ENCODE data around the gene PUSL1.
"Not testable (repeated sequence)": the region's sequence is repeated elsewhere in the genome, so short reads cannot be mapped to it uniquely, and the experiment has no call there.

Gene PUSL1

DNA sequence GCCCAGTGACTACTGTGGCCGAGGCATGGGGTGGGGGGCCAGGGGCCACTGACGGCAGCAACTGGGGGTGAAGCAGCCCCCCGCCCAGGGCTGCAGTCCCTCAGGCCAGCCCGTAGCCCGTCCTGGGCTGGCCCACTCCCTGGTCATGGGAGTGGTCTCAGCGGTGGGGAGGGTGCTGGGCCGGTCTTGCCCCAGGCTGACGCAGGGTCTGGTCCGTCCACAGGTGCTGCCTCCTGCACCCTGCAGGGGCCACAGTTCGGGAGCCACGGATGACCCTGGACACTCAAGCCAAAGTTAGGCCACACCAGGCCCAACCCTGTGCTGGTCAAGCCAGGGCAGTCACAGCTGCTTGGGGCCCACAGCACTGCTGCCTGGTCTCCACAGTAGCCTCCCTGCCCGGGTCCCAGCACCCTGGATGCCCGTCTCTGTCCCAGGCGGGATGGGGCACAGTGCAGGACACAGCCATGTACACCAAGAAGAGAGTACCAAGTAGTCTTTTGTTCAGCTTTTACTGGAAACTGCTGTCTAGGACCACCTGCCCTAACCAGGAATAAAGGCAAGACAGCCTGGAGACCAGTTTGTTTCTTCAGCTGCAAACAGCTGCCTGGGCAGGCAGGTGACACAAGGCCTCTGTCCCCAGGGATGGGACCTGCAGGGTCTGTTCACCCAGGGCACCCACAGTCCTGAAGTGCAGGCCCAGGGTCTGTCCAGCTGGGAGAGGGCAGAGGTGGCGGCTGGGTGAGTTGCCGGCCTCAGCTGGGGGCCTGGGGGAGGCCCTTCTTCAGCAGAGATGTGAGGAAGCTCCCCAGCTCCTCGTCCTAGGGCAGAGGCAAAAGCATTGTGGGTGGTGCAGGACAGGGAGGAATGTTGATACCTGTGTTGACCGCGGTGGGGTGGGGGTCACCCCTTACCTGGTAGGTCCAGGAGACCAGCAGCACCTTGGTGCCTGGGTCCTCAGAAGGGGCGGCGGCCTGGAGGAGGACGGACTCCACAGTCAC lies 3.0 kb downstream of the PUSL1 start:
- TF ChIP-seq CTCF (conservative IDR thresholded peaks at IDR 0.05; ENCODE audit: low read depth, low read length): no peak
- DNase-seq (ENCODE audit: low read depth): no peak
- H3K4me3 ChIP-seq (ENCODE audit: low read length): no peak overlapping the region

DNA sequence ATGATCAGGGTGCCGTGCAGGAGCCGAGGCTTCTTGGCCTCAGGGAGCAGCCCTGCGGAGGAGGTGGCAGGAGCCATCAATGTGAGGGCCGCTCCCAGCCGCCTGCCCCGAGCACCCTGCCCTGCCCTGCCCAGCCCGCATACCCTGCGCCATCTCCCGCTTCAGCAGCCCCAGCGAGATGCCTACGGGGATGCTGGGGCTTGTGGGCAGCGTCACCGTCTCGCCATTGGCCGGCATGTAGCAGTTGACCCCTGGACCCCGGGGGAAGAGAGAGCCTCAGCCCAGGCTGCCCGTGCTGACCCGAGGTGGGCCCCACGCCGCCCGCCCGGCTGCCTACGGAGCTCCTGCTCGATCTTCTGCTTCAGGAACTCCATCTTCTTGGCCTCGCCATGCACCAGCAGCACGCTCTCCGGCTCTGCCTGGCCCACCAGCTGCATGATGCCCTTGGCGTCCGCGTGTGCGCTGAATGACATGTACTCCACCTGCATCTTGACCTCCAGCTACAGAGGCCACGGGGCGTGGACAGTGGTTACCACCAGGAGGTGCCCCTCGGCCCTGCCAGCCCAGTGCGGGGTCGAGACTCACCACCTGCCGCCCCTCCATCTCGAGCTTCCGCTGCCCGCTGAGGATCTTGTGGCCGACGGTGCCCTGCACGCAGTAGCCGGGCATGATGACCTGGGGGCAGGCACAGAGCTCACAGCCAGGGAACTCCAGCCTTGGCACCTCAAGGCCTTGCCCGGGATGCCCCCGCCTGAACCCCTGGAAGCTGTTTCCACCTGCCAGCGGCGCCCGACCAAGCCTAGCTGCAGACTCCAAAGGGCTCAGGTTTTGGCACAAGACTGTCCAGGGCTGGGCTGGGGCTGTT lies 4.3 kb downstream of the PUSL1 start:
- no peak for DNase-seq (ENCODE audit: low read depth)
- H3K4me3 ChIP-seq (ENCODE audit: low read length): no peak overlapping the region
- no peak for TF ChIP-seq CTCF (conservative IDR thresholded peaks at IDR 0.05; ENCODE audit: low read depth, low read length)

GRCh38 chr1:1313500-1314236 lies 5.3 kb downstream of the PUSL1 start:
- TF ChIP-seq CTCF (conservative IDR thresholded peaks at IDR 0.05; ENCODE audit: low read depth, low read length): no peak
- no peak overlapping the region for H3K4me3 ChIP-seq (ENCODE audit: low read length)
- no peak for DNase-seq (ENCODE audit: low read depth)

DNA sequence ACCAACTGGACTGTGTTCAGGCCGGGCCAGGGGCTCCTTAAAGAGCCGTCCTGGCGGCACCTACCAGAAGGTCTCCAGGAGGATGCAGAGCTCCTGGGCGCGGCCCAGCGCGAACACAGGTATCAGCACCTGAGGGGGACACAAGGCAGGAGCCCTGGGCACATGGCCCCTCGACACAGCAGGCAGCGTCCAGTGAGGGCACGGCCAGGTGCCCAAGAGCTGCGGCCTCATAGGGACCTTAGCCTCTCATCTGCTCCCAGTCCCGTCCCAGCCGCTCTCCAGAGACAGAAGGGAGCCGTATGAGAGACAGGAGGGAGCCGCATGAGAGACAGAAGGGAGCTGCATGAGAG lies 5.8 kb downstream of the PUSL1 start:
- no peak overlapping the region for H3K4me3 ChIP-seq (ENCODE audit: low read length)
- no peak for DNase-seq (ENCODE audit: low read depth)
- no peak for TF ChIP-seq CTCF (conservative IDR thresholded peaks at IDR 0.05; ENCODE audit: low read depth, low read length)

- no peak overlapping the region for H3K4me3 ChIP-seq (ENCODE audit: low read length)
- TF ChIP-seq CTCF (conservative IDR thresholded peaks at IDR 0.05; ENCODE audit: low read depth, low read length): no peak
- DNase-seq (ENCODE audit: low read depth): no peak
Measured at GRCh38 chr1:1314678-1315335, 6.4 kb downstream of the PUSL1 start.

DNA sequence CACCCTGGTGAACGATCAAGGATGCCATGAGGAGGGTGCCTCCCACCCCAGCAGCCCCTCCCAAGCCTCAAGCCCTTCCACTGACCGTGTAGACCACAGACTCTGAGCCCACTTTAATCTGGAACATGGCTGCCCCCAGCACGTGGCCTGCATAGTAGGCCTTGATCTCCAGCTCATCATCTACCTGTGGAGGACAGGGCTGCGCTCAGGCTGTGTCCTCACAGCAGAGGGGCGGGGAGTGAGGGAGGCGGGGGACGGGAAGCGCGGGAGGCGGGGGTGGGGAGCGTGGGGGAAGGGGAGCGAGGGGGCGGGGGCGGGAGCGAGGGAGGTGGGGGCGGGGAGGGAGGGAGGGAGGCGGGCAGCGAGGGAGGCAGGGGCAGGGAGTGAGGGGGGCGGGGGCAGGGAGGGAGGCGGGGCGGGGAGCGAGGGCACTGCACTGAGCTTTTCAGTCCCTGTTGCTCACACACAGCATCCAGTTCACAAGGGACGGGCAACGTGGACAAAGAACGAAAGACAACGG lies 7.1 kb downstream of the PUSL1 start:
- TF ChIP-seq CTCF (conservative IDR thresholded peaks at IDR 0.05; ENCODE audit: low read depth, low read length): no peak
- no peak overlapping the region for H3K4me3 ChIP-seq (ENCODE audit: low read length)
- no peak for DNase-seq (ENCODE audit: low read depth)

DNA sequence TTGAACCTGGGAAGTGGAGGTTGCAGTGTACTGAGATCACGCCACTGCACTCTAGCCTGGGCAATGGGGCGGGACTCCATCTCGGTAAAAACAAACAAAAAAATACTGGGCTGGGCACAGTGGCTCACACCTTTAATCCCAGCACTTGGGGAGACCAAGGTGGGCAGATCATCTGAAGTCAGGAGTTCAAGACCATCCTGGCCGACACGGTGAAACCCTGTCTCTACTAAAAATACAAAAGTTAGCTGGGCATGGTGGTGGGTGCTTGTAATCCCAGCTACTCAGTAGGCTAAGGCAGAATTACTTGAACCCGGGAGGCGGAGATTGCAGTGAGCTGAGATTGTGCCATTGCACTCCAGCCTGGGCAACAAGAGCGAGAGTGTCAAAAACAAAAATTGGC lies 7.8 kb downstream of the PUSL1 start:
- not testable (repeated sequence) for H3K4me3 ChIP-seq (ENCODE audit: low read length); DNase-seq (ENCODE audit: low read depth)
